SIG-M5 (cell line): ENCODE results near the gene PALB2.

Experiments
- DNase-seq: peaks from one replicate; lab custom pipeline; 2025; lab: John Stamatoyannopoulos, UW

Gene PALB2

GRCh38 chr16:23640931-23641765, at the start of gene PALB2, which contains the start of gene DCTN5:
TSS of gene PALB2 (minus strand) at chr16:23641310. CDS start at chr16:23641157, 153 bp downstream.
TSS of gene DCTN5 (plus strand) at chr16:23641466. CDS start at chr16:23641543, 77 bp downstream.
- peak; percentile 54 for DNase-seq

DNA sequence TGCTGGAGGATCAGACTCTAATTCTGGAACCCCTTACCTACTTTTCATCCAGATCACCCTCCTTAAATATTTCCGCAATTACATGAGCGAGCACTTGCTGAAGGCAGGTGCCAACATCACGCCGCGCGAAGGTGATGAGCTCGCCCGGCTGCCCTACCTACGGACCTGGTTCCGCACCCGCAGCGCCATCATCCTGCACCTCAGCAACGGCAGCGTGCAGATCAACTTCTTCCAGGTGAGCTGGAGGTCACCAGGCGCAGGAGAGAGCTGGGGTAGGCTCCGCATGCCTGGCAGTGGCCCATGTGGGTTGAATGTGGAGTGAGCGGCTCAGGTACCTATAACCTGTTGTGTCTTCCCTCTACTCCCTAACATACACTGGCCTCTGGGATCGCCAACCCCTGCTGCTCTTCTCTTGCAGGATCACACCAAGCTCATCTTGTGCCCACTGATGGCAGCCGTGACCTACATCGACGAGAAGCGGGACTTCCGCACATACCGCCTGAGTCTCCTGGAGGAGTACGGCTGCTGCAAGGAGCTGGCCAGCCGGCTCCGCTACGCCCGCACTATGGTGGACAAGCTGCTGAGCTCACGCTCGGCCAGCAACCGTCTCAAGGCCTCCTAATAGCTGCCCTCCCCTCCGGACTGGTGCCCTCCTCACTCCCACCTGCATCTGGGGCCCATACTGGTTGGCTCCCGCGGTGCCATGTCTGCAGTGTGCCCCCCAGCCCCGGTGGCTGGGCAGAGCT, 48.5 kb upstream of the PALB2 start:
- DNase-seq: no peak

DNA sequence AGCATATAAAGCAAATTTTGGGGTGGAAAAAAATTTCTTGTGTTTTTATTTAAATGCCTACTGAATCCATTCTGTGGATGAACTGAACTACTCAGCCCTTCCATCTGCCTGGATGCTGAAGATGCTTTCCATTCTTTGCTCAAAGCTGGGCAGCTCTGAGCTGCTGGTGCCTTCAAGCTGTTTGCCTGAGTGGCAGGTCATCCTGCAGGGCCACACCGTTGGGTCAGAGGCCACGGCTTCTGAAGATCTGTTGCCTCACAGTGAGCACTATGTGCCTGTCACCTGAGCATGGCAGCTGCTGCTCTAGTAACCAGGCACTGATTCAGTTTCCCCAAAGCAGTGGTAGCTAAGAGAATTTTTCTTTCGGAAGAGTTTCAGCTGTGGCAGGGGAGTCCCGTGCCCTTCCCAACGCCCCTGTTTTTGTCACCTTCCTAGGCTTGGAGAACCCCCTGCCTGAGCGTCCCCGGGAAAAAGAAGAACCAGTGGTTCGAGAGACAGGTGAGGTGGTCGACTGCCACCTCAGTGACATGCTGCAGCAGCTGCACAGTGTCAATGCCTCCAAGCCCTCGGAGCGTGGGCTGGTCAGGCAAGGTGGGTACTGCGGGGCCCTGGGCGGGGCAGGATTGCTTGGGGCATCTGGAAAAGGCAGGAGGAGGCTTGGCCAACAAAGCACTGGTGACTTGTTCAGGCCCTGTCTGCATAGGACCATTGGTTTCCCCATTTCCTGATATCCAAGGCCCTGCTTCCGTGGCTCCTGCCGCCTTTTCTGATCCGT, 46.1 kb upstream of the PALB2 start:
- DNase-seq: no peak

DNA sequence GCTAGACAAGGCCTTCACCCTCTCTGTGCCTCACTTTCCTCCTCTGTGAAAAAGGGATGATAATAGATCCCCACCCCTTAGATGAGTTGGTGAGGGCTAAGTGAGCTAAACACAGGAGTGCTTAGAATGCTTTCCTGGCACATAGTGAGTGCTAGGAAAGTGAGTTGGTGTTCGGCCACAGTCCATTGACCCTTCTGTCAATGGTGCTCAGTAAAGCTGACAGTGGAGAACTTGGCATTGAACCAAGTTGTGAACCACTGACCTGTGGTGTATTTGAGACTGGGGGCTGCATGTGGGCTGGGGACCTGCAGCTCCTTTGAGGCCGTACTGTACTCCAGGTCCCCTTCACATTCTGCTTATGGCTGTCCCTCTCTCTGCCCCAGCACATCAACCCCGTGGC, 42.4 kb upstream of the PALB2 start:
- DNase-seq: no peak

GRCh38 chr16:23682181-23682580, 41.1 kb upstream of the PALB2 start:
- DNase-seq: no peak

DNA sequence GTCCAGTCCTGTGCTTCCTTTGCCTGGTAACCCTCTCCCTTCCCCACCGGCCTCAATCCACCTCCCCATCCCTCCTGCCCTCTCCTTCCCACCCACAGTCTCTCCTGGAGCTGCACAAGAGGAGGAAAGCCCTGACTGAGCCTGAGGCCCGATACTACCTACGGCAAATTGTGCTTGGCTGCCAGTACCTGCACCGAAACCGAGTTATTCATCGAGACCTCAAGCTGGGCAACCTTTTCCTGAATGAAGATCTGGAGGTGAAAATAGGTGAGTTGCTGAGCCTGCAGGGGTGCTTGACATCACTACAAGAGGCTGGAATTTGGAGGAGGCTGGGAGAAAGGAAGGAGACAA, 38.9 kb upstream of the PALB2 start:
- DNase-seq: no peak

DNA sequence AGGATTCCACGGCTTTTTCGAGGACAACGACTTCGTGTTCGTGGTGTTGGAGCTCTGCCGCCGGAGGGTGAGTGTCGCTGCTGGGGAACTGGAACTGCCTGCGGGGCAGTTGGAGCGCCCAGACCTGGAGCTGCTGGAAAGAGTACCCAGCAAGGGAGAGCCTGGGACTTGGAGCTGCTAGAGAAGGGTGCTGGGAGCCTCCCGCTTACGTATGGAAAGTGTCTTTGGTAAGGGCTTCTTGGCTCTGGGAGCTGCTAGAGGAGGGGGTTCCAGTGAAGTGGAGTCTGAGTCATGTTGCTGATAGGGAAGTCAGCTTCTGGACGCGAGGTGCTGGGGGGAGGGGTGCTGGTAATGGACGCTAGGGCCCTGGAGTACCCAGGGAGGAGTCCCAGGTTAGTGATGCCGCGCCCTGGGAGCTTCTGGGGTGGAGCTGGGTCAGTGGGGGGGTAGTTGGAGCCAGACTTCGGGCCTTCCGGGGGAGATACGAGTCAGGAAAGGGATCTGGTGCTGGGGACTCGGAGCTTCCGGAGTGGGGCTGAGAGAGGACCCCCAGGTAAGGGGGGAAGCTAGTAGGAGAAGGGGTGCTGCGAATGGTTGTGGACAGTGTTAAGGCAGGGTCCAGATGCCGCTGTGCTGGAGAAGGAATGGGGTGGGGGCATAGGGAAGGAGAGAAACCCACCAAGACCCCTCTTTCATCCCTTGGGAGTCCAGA, 38.3 kb upstream of the PALB2 start:
- peak; percentile 21 for DNase-seq

DNA sequence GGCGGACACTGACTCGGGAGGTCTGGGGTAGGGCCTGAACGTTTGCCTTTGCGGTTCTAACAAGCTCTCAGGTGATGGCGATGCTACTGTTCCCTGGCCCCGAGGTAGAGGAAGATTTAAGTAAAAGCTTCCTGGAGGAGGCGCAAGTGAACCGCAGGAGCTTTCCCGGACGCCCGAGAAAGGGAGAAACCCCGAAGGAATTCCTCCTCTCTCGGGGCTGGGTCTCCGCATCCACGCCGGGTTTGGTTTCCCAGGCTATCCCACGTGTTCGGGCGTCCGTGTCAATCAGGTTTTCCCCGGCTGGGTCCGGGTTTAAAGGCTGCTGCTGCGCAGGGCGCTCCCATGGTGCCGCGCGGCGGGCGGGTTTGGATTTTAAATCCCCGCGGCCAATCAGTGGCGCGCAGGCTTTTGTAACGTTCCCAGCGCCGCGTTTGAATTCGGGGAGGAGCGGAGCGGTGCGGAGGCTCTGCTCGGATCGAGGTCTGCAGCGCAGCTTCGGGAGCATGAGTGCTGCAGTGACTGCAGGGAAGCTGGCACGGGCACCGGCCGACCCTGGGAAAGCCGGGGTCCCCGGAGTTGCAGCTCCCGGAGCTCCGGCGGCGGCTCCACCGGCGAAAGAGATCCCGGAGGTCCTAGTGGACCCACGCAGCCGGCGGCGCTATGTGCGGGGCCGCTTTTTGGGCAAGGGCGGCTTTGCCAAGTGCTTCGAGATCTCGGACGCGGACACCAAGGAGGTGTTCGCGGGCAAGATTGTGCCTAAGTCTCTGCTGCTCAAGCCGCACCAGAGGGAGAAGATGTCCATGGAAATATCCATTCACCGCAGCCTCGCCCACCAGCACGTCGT, 37.5 kb upstream of the PALB2 start, which contains the start of gene PLK1:
Gene PLK1 (plus strand): TSS at position 460 of the 844 bp plus-strand sequence. CDS start 44 bp downstream, at position 504.
- DNase-seq: no peak

DNA sequence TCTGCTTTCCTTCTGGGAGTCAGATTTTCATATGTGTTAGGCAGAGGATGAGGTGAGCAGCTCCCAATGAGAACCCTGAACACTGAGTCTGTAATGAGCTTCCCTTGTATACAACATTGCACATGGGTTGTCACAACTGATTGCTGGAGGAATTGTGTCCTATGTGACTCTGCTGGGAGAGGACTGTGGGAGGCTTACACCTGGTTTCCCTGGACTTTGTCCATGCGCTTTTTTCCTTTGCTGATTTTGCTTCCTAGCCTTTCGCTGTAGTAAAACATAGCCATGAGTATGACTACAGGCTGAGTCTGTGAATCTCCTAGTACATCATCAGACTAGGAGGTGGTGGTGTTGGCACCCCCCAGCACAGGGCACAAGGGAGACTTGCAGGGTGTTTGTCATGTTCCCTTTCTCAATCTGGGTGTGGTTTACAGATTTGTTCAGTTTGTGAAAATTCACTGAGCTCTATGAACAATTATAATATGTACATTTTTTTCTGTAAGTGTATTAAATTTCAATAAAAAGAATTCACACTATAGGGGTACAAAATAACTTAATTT, 35.9 kb upstream of the PALB2 start:
- DNase-seq: no peak

- no peak for DNase-seq
Observed at GRCh38 chr16:23673971-23674614, 33.0 kb upstream of the PALB2 start.

DNA sequence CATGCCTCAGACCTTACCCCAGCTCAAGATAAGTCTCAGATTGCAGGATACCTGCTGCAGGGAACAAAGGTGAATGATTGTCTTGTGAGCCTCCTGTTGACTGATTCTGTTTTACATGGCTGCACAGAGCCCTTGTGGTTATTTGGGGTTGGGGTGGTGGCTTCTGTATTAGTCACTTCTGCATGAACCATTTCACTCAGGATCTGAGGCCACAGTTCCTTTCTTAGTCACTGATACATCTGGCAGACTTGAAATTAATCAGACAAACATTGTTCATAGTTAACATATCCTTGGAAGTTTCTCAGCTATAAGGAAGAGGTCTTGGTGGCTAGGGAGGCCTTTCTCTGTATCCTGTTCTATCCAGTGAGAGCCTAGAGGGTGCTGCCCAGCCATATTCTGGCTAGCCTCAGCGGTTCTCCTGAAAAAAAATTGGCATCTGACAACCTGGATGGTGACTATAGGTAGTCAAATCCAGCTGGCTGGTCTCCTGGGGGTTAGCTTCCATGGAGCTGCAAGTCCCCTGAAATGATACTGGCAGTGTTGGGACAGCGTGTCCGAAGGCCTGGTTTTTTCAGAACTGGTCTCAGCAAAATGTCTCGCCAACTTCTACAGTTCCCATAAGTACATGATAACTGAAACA, 29.1 kb upstream of the PALB2 start:
- DNase-seq: no peak

- no peak for DNase-seq
Observed at GRCh38 chr16:23668873-23669272, 27.8 kb upstream of the PALB2 start.

GRCh38 chr16:23668225-23668624, 27.1 kb upstream of the PALB2 start:
- no peak for DNase-seq

DNA sequence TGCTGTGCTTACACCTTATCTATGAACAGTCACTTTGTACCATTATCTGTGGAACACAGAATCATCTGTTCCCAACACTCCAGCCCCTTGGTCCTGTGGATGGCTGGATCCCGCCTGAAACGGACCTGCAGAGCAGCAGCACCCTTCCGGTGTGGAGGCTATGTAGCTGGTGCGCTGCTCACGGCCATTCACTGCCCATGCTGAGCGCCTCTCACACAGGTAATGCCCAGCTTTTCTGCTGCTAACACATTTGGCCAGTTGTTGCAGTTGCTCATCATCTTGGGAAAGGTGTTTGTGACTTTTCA, 26.2 kb upstream of the PALB2 start:
- DNase-seq: no peak

GRCh38 chr16:23666571-23667354, 25.7 kb upstream of the PALB2 start:
- no peak for DNase-seq

DNA sequence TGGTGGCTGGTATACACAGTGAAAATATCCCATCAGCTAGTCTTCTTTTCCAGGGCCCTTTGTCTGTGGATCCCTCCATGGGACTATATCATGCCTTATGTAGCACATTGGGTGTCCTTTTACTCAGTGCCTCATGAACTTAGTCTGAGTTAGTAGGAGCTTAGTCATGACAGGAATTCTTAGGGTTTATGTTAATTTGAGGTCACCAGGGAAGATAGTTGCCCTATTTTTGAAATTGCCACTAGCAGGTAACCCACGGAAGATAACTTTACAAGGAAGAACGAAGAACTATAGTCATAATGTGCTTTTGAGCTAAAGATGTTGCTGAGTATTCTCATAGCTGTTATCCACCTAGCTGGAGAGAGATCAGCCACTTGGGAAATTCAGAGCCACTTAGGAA, 22.8 kb upstream of the PALB2 start:
- DNase-seq: no peak

- DNase-seq: no peak
Observed at GRCh38 chr16:23651943-23652468, 10.9 kb upstream of the PALB2 start.

GRCh38 chr16:23650674-23651416, 9.7 kb upstream of the PALB2 start:
- DNase-seq: no peak
